ENCODE data around the gene TRIP6. TPM values are rescaled to one million over a fixed set of nuclear protein-coding genes. Genes with fewer than 3 reads are reported as not detected.
A peak's percentile ranks its signal among the peaks of the same experiment; 100 is the strongest.

Gene TRIP6
- total RNA-seq, 1 experiment from 2014 or later, result 140 TPM

- peak; percentile 93 for DNase-seq (ENCODE audit: low spot score)
- Mint-ChIP-seq H3K4me1 (peaks cover 37% of the 10 kb centered on the region), H3K9me3 (no peaks in the 10 kb centered on the region), H3K27me3 (ENCODE audit: low read depth) (no peaks in the 10 kb centered on the region), H3K4me3 (peak overlapping the region; percentile 77), H3K27ac (peak overlapping the region; percentile 100), H3K36me3 (peaks cover 6% of the 10 kb centered on the region; the same call in 1 of the 2 replicates)
- ChIA-PET POLR2A (interaction anchor here (0.6 to 2.2 kb wide), 10 partner anchors 10 to 274 kb away, joined by 3 to 53 read pairs (median 8); partner anchors contain the start of genes EPHB4, FBXO24, LRCH4 and POP7), CTCF (interaction anchor here (1.0 to 2.9 kb wide), 7 partner anchors 10 to 337 kb away, joined by 3 to 49 read pairs (median 12); partner anchors contain the start of genes EPHB4, POP7 and SLC12A9)
- peak; percentile 36 for ATAC-seq
- TF ChIP-seq ZNF232 (CRISPR knock-in tag; IDR thresholded peaks at IDR 0.05) (no peak; the same call in 1 of the 2 replicates), CBFB (CRISPR knock-in tag; IDR thresholded peaks at IDR 0.05; ENCODE audit: low read depth) (no peak), MAX (CRISPR knock-in tag; IDR thresholded peaks at IDR 0.05) (peak; percentile 90), MXD4 (CRISPR knock-in tag; IDR thresholded peaks at IDR 0.05; ENCODE audit: borderline replicate concordance) (no peak), OVOL2 (CRISPR knock-in tag; IDR thresholded peaks at IDR 0.05; ENCODE audit: borderline replicate concordance) (no peak), ZNF219 (CRISPR knock-in tag; IDR thresholded peaks at IDR 0.05; ENCODE audit: borderline replicate concordance) (no peak), NFE2L1 (CRISPR knock-in tag; IDR thresholded peaks at IDR 0.05) (no peak), CDX4 (CRISPR knock-in tag; IDR thresholded peaks at IDR 0.05; ENCODE audit: borderline replicate concordance) (no peak), ATF6 (CRISPR knock-in tag; IDR thresholded peaks at IDR 0.05) (no peak), ELF4 (CRISPR knock-in tag; IDR thresholded peaks at IDR 0.05; ENCODE audit: low read depth) (no peak), USF1 (CRISPR knock-in tag; IDR thresholded peaks at IDR 0.05) (peak; percentile 99), ZMAT4 (CRISPR knock-in tag; IDR thresholded peaks at IDR 0.05) (no peak), ESRRA (CRISPR knock-in tag; IDR thresholded peaks at IDR 0.05; ENCODE audit: borderline replicate concordance) (no peak), ZNF317 (CRISPR knock-in tag; IDR thresholded peaks at IDR 0.05; ENCODE audit: borderline replicate concordance, low read depth) (no peak), ARID4B (CRISPR knock-in tag; IDR thresholded peaks at IDR 0.05; ENCODE audit: borderline replicate concordance) (no peak; the same call in 1 of the 2 replicates), GRHL2 (CRISPR knock-in tag; IDR thresholded peaks at IDR 0.05; ENCODE audit: insufficient replicate concordance, severe bottlenecking) (no peak), EMX1 (CRISPR knock-in tag; IDR thresholded peaks at IDR 0.05) (no peak), RORB (CRISPR knock-in tag; IDR thresholded peaks at IDR 0.05) (no peak), JAZF1 (CRISPR knock-in tag; IDR thresholded peaks at IDR 0.05) (no peak), MLX (CRISPR knock-in tag; IDR thresholded peaks at IDR 0.05) (no peak), TP53 (CRISPR knock-in tag; IDR thresholded peaks at IDR 0.05) (no peak), E2F5 (CRISPR knock-in tag; IDR thresholded peaks at IDR 0.05) (peak; percentile 81; the same call in 1 of the 2 replicates)
Observed at GRCh38 chr7:100837099-100837836, 29.9 kb upstream of the TRIP6 start.
